Glutamatergic neuron (in vitro differentiated cells): Measurements from ENCODE around the gene UBE2H. TPM values are rescaled to one million over a fixed set of nuclear protein-coding genes. Genes with fewer than 3 reads are reported as not detected.
"Not testable (repeated sequence)": the region's sequence is repeated elsewhere in the genome, so short reads cannot be mapped to it uniquely, and the experiment has no call there.

Source experiments
- DNase-seq: peaks from one replicate; pipeline ENCODE4 v3.0.0; 2022
- H3K27ac Mint-ChIP-seq: one replicate; pipeline ENCODE4 v1.8.0; 2020; ENCODE audit warnings: mild to moderate bottlenecking, mixed read lengths, inconsistent platforms; ENCODE audit not compliant: unreplicated experiment
- H3K27me3 Mint-ChIP-seq: one replicate; pipeline ENCODE4 v1.8.0; 2020; ENCODE audit warnings: mild to moderate bottlenecking, moderate library complexity, mixed read lengths, inconsistent platforms; ENCODE audit not compliant: unreplicated experiment
- H3K36me3 Mint-ChIP-seq: one replicate; pipeline ENCODE4 v1.8.0; 2020; ENCODE audit warnings: mild to moderate bottlenecking, mixed read lengths, inconsistent platforms; ENCODE audit not compliant: unreplicated experiment
- H3K4me1 Mint-ChIP-seq: one replicate; pipeline ENCODE4 v1.8.0; 2020; ENCODE audit warnings: mild to moderate bottlenecking, low read depth, mixed read lengths, inconsistent platforms; ENCODE audit not compliant: unreplicated experiment
- H3K4me3 Mint-ChIP-seq: one replicate; pipeline ENCODE4 v1.8.0; 2020; ENCODE audit warnings: mild to moderate bottlenecking, mixed read lengths, inconsistent platforms; ENCODE audit not compliant: unreplicated experiment
- H3K9me3 Mint-ChIP-seq: one replicate; pipeline ENCODE4 v1.8.0; 2020; ENCODE audit warnings: mild to moderate bottlenecking, moderate library complexity, mixed read lengths, inconsistent platforms; ENCODE audit not compliant: unreplicated experiment
- CTCF ChIP-seq: fragments of 200-600 bp; sonication (generic); IDR thresholded peaks from one replicate; pipeline ENCODE4 v1.5.0; 2021; ENCODE audit not compliant: partially characterized antibody, unreplicated experiment
- total RNA-seq: library from RNA; stranded (reverse); fragmentation: NEBNext Ultra II Directional; extraction: Animal tissue kit (Norgen Biotek cat#: 25700); gene quantifications from one replicate; pipeline ENCODE4 v1.2.1, GENCODE V29; 2021; ENCODE audit not compliant: unreplicated experiment

UBE2H gene
- total RNA-seq, 1 donor from 2014 or later = 100 TPM

GRCh38 chr7:129870668-129871067 lies 82.1 kb downstream of the UBE2H start:
- Mint-ChIP-seq H3K4me1 (peaks cover 6% of the 10 kb centered on the region), H3K36me3 (no peaks in the 10 kb centered on the region), H3K9me3 (no peaks in the 10 kb centered on the region), H3K4me3 (no peak overlapping the region), H3K27me3 (no peaks in the 10 kb centered on the region), H3K27ac (no peak overlapping the region)
- TF ChIP-seq CTCF = no peak
- no peak for DNase-seq

GRCh38 chr7:129866251-129866650 lies 86.5 kb downstream of the UBE2H start:
- Mint-ChIP-seq H3K4me1 (peaks cover 18% of the 10 kb centered on the region), H3K9me3 (peaks cover 3% of the 10 kb centered on the region), H3K27ac (peak overlapping the region; percentile 24), H3K27me3 (no peaks in the 10 kb centered on the region), H3K36me3 (no peaks in the 10 kb centered on the region), H3K4me3 (no peak overlapping the region)
- TF ChIP-seq CTCF = no peak
- no peak for DNase-seq

- no peak overlapping the region for H3K4me3 Mint-ChIP-seq
- peak overlapping the region; percentile 24 for H3K27ac Mint-ChIP-seq
- no peak for DNase-seq
- H3K27me3 Mint-ChIP-seq = no peaks in the 10 kb centered on the region
- no peaks in the 10 kb centered on the region for H3K36me3 Mint-ChIP-seq
- H3K4me1 Mint-ChIP-seq = peaks cover 18% of the 10 kb centered on the region
- H3K9me3 Mint-ChIP-seq = peaks cover 3% of the 10 kb centered on the region
- TF ChIP-seq CTCF = no peak
Observed at GRCh38 chr7:129865925-129866201, 86.9 kb downstream of the UBE2H start.

GRCh38 chr7:129865093-129865924 lies 87.5 kb downstream of the UBE2H start:
- no peaks in the 10 kb centered on the region for H3K27me3 Mint-ChIP-seq

GRCh38 chr7:129864676-129865075 lies 88.1 kb downstream of the UBE2H start:
- not testable (repeated sequence) for H3K36me3 Mint-ChIP-seq, H3K9me3 Mint-ChIP-seq, H3K4me3 Mint-ChIP-seq, H3K27me3 Mint-ChIP-seq, H3K27ac Mint-ChIP-seq, DNase-seq
- peaks cover 18% of the 10 kb centered on the region for H3K4me1 Mint-ChIP-seq

More at GRCh38 chr7:129865093-129865924, 87.5 kb downstream of the UBE2H start:
- H3K27ac Mint-ChIP-seq = no peak overlapping the region
- peaks cover 18% of the 10 kb centered on the region for H3K4me1 Mint-ChIP-seq
- TF ChIP-seq CTCF = no peak
- H3K4me3 Mint-ChIP-seq = no peak overlapping the region
- peaks cover 3% of the 10 kb centered on the region for H3K9me3 Mint-ChIP-seq
- no peaks in the 10 kb centered on the region for H3K36me3 Mint-ChIP-seq
- no peak for DNase-seq
